IMR-90 (cell line): ENCODE measurements around the gene C20orf202. TPM values are rescaled to one million over a fixed set of nuclear protein-coding genes. Genes with fewer than 3 reads are reported as not detected.

Experiments
- ATAC-seq: fragments of 200-7000 bp; cut with Tn5 transposase; 2 replicates; pipeline ENCODE4 v1.9.1; 2020; ENCODE audit warnings: low read depth, mild to moderate bottlenecking, moderate library complexity
- BruUV-seq: library from RNA; stranded (reverse); fragments of 400-500 nt; replicated peaks from 2 replicates; lab custom pipeline; 2021; lab: Mats Ljungman, UMichigan
- CTCF ChIA-PET: fragments of 300-600 bp; formaldehyde crosslinking; extraction: SDS; loops from one replicate; lab custom pipeline; 2021; ENCODE audit warnings: antibody characterized with exemption; lab: Yijun Ruan, JAX
- POLR2A ChIA-PET: fragments of 300-600 bp; sonication (Branson Sonifier 250); formaldehyde crosslinking; loops from one replicate; lab custom pipeline; 2022; ENCODE audit warnings: antibody characterized with exemption; ENCODE audit not compliant: unreplicated experiment; lab: Charles Lee
- DNase-seq: peaks from one replicate; pipeline ENCODE4 v3.0.0; 2013
- H2AFZ ChIP-seq: replicated peaks from 2 replicates; pipeline ENCODE3; 2013; ENCODE audit warnings: low read length, mild to moderate bottlenecking; ENCODE audit not compliant: poor library complexity
- H2AK5ac ChIP-seq: 2 replicates; pipeline ENCODE4 v1.6.1; 2013; ENCODE audit warnings: low read depth, low read length, inconsistent platforms
- H2AK9ac ChIP-seq: replicated peaks from 2 replicates; pipeline ENCODE3; 2013; ENCODE audit warnings: mild to moderate bottlenecking, low read depth, low read length, moderate library complexity; ENCODE audit not compliant: poor library complexity
- H2BK120ac ChIP-seq: 2 replicates; pipeline ENCODE4 v1.6.1; 2013; ENCODE audit warnings: low read depth, low read length, inconsistent platforms
- H2BK15ac ChIP-seq: 3 replicates; pipeline ENCODE4 v1.6.1; 2013; ENCODE audit warnings: low read depth, low read length, inconsistent platforms
- H2BK20ac ChIP-seq: 2 replicates; pipeline ENCODE4 v1.6.1; 2013; ENCODE audit warnings: low read depth, mild to moderate bottlenecking, inconsistent platforms, low read length, moderate library complexity
- H2BK5ac ChIP-seq: 2 replicates; pipeline ENCODE4 v1.6.1; 2013; ENCODE audit warnings: mild to moderate bottlenecking, low read depth, low read length, inconsistent platforms; ENCODE audit not compliant: poor library complexity, severe bottlenecking
- H3K14ac ChIP-seq: replicated peaks from 2 replicates; pipeline ENCODE4 v1.6.1; 2013; ENCODE audit warnings: low read depth, low read length, inconsistent platforms
- H3K18ac ChIP-seq: 2 replicates; pipeline ENCODE4 v1.6.1; 2013; ENCODE audit warnings: low read depth, low read length, control low read depth
- H3K23ac ChIP-seq: 2 replicates; pipeline ENCODE4 v1.6.1; 2013; ENCODE audit warnings: low read depth, low read length, inconsistent platforms
- H3K27ac ChIP-seq: 2 replicates; pipeline ENCODE4 v1.5.1; 2013; ENCODE audit warnings: mild to moderate bottlenecking, control low read depth, low read length; ENCODE audit not compliant: insufficient read depth
- H3K27me3 ChIP-seq: 2 replicates; pipeline ENCODE4 v1.6.1; 2013; ENCODE audit warnings: low read length; ENCODE audit not compliant: control insufficient read depth, insufficient read depth
- H3K36me3 ChIP-seq: 2 replicates; pipeline ENCODE4 v1.6.1; 2013; ENCODE audit warnings: low read length, mixed read lengths; ENCODE audit not compliant: control insufficient read depth, insufficient read depth
- H3K4ac ChIP-seq: 2 replicates; pipeline ENCODE4 v1.6.1; 2013; ENCODE audit warnings: low read depth, low read length, inconsistent platforms
- H3K4me1 ChIP-seq: 2 replicates; pipeline ENCODE4 v1.6.1; 2013; ENCODE audit warnings: low read length, mixed read lengths; ENCODE audit not compliant: control insufficient read depth, insufficient read depth
- H3K4me2 ChIP-seq: 2 replicates; pipeline ENCODE4 v1.6.1; 2013; ENCODE audit warnings: low read depth, mild to moderate bottlenecking, control low read depth, low read length, moderate library complexity
- H3K4me3 ChIP-seq: 2 replicates; pipeline ENCODE4 v1.5.1; 2013; ENCODE audit warnings: low read depth, mild to moderate bottlenecking, control low read depth, low read length, moderate library complexity; ENCODE audit not compliant: insufficient read depth
- H3K56ac ChIP-seq: 2 replicates; pipeline ENCODE4 v1.6.1; 2013; ENCODE audit warnings: low read length, inconsistent platforms; ENCODE audit not compliant: insufficient read depth; ENCODE audit errors: extremely low read depth
- H3K79me1 ChIP-seq, 2 experiments: 2 replicates each; pipeline ENCODE4 v1.6.1; 2013; ENCODE audit warnings: low read length in 2 of 2, inconsistent platforms in 1 of 2, low read depth in 1 of 2
- H3K9ac ChIP-seq: 2 replicates; pipeline ENCODE4 v1.6.1; 2013; ENCODE audit warnings: low read depth, low read length, control low read depth
- H3K9me1 ChIP-seq: 2 replicates; pipeline ENCODE4 v1.6.1; 2013; ENCODE audit warnings: low read length, inconsistent platforms; ENCODE audit not compliant: insufficient read depth
- H3K9me3 ChIP-seq: 2 replicates; pipeline ENCODE4 v1.6.1; 2013; ENCODE audit warnings: low read length; ENCODE audit not compliant: control insufficient read depth, insufficient read depth
- H4K20me1 ChIP-seq: 2 replicates; pipeline ENCODE4 v1.6.1; 2013; ENCODE audit warnings: low read length, inconsistent platforms; ENCODE audit not compliant: insufficient read depth
- H4K5ac ChIP-seq: 2 replicates; pipeline ENCODE4 v1.6.1; 2013; ENCODE audit warnings: mild to moderate bottlenecking, low read depth, low read length, control low read depth
- H4K8ac ChIP-seq, 2 experiments: 2 replicates each; pipeline ENCODE4 v1.6.1; 2013; ENCODE audit warnings: low read depth in 2 of 2, low read length in 2 of 2, control low read depth in 1 of 2, inconsistent platforms in 1 of 2
- H4K91ac ChIP-seq: 2 replicates; pipeline ENCODE4 v1.6.1; 2013; ENCODE audit warnings: low read depth, low read length, inconsistent platforms; ENCODE audit not compliant: insufficient read depth
- FOS ChIP-seq: fragments of 150-350 bp; IDR thresholded peaks from 2 replicates; pipeline ENCODE4 v1.6.1; 2016; ENCODE audit warnings: low read depth, low read length
- MXI1 ChIP-seq: IDR thresholded peaks from 2 replicates; pipeline ENCODE4 v1.6.1; 2012; ENCODE audit warnings: low read depth, mild to moderate bottlenecking, low read length, moderate library complexity, borderline replicate concordance
- RCOR1 ChIP-seq: IDR thresholded peaks from 2 replicates; pipeline ENCODE4 v1.6.1; 2012; ENCODE audit warnings: mild to moderate bottlenecking, low read length, improper control_type of control experiment; ENCODE audit not compliant: insufficient replicate concordance
- RFX5 ChIP-seq: IDR thresholded peaks from 2 replicates; pipeline ENCODE4 v1.8.0; 2012; ENCODE audit warnings: low read depth, mild to moderate bottlenecking, low read length, moderate library complexity
- USF2 ChIP-seq: fragments of 150-350 bp; IDR thresholded peaks from 2 replicates; pipeline ENCODE4 v1.6.1; 2017; ENCODE audit warnings: mild to moderate bottlenecking, antibody characterized with exemption, low read length, low read depth
- WGBS, 2 experiments: methylation state at CpG; one replicate each; pipeline versions ENCODE4 v1.1.5 to v1.1.7; 2013; ENCODE audit warnings: missing lambda C conversion rate in 2 of 2; ENCODE audit not compliant: insufficient read length in 1 of 2; ENCODE audit errors: extremely low coverage in 2 of 2; 5-methylcytosine and 5-hydroxymethylcytosine counted together
- dilution Hi-C: fragments of 300-500 bp; cut with HindIII; formaldehyde crosslinking; loops from one replicate; pipeline ENCODE4 v1.14.3; 2018; ENCODE audit warnings: low sequenced_read_pairs; ENCODE audit not compliant: unreplicated experiment
- in situ Hi-C: fragments of 300-500 bp; cut with MboI; formaldehyde crosslinking; loops from 3 replicates; pipeline ENCODE4 v1.14.3; 2019; ENCODE audit warnings: low sequenced_read_pairs, inconsistent platforms, mixed read lengths
- intact Hi-C: fragments of 100-400 bp; cut with micrococcal nuclease; formaldehyde crosslinking; loops from 2 replicates; pipeline ENCODE4 v1.10.0; 2022
- polyA plus RNA-seq, 3 experiments: library from polyadenylated mRNA; depleted of rRNA; stranded (reverse); fragments of >200 nt; gene quantifications; 2 replicates each; pipeline ENCODE4 v1.2.3, GENCODE V29; 2012; ENCODE audit warnings: low replicate concordance in 1 of 3
- total RNA-seq: library from RNA; depleted of rRNA; stranded (reverse); fragments of >200 nt; gene quantifications from 2 replicates; pipeline ENCODE4 v1.2.3, GENCODE V29; 2012
- TF ChIP-seq, protein P1 (sequence below): fragments of 150-350 bp; IDR thresholded peaks from 2 replicates; pipeline ENCODE4 v1.6.1; 2016; ENCODE audit warnings: low read depth, mild to moderate bottlenecking, low read length, moderate library complexity, borderline replicate concordance

The C20orf202 gene
- total and polyA plus RNA-seq, 2 of the 4 experiments (the other 2 are of a cell fraction) = not detected

DNA sequence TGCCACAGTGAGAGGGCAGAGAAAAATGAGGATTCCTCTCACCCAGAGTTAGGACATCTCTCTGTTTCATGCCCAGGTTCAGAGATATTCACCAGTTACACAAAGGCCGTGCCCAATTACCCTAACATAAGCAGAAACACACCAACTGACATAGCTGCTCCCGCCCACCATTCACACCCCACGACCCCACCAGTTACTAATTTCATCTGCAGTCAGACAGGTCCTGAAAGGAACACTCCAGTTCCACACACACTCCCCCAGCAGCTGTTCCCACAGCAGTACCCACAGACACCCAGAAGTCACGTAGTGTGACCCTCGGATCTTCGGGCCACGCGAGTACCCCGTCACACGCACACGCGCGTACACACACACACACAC, 19.0 kb upstream of the C20orf202 start:
- H3K23ac ChIP-seq = no peak overlapping the region
- H3K14ac ChIP-seq = no peak overlapping the region
- no peaks in the 10 kb centered on the region for H3K79me1 ChIP-seq
- no peak for TF ChIP-seq MXI1
- TF ChIP-seq, protein P1, sequence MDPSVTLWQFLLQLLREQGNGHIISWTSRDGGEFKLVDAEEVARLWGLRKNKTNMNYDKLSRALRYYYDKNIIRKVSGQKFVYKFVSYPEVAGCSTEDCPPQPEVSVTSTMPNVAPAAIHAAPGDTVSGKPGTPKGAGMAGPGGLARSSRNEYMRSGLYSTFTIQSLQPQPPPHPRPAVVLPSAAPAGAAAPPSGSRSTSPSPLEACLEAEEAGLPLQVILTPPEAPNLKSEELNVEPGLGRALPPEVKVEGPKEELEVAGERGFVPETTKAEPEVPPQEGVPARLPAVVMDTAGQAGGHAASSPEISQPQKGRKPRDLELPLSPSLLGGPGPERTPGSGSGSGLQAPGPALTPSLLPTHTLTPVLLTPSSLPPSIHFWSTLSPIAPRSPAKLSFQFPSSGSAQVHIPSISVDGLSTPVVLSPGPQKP = no peak
- no peak for TF ChIP-seq RCOR1
- no peak for TF ChIP-seq FOS
- no peak for TF ChIP-seq USF2
- TF ChIP-seq RFX5 = no peak
- no peaks in the 10 kb centered on the region for H3K36me3 ChIP-seq
- ChIA-PET POLR2A (no interaction called here), CTCF (no interaction called here)
- no CpG with 5 or more reads among the region's 13 CpGs for WGBS, 2 experiments
- no peak overlapping the region for H2BK15ac ChIP-seq
- in situ Hi-C loops (no loop called here), intact Hi-C loops (no loop called here), dilution Hi-C loops (no loop called here)
- no peak overlapping the region for H2BK120ac ChIP-seq
- no peak overlapping the region for H3K4ac ChIP-seq
- no peak overlapping the region for H4K91ac ChIP-seq
- H3K9me1 ChIP-seq = peaks cover 3% of the 10 kb centered on the region; the same call in 1 of the 2 replicates
- no peaks in the 10 kb centered on the region for H3K9me3 ChIP-seq
- H3K4me2 ChIP-seq = no peak overlapping the region
- no peak overlapping the region for H2AK5ac ChIP-seq
- H3K9ac ChIP-seq = no peak overlapping the region
- no peak overlapping the region for H3K56ac ChIP-seq
- H2AK9ac ChIP-seq = no peak overlapping the region
- H3K4me3 ChIP-seq = no peak overlapping the region
- H3K27ac ChIP-seq = no peak overlapping the region
- BruUV-seq = no TSS peak
- DNase-seq (no peak), ATAC-seq (no peak)
- H2BK5ac ChIP-seq = no peak overlapping the region
- H3K27me3 ChIP-seq = peaks cover 46% of the 10 kb centered on the region
- no peak overlapping the region for H2AFZ ChIP-seq
- no peaks in the 10 kb centered on the region for H3K4me1 ChIP-seq
- H4K20me1 ChIP-seq = no peaks in the 10 kb centered on the region; the same call in 1 of the 2 replicates
- H4K5ac ChIP-seq = no peak overlapping the region
- no peak overlapping the region for H2BK20ac ChIP-seq
- H4K8ac ChIP-seq = no peak overlapping the region
- H3K18ac ChIP-seq = no peak overlapping the region
